HG03064 (cell line): ENCODE measurements around the gene IL16.
"Not testable (repeated sequence)": the region's sequence is repeated elsewhere in the genome, so short reads cannot be mapped to it uniquely, and the experiment has no call there.

Experiments used
- ATAC-seq: cut with Tn5 transposase; IDR thresholded peaks from one replicate; pipeline ENCODE4 v1.9.1; 2021; ENCODE audit warnings: low read depth; ENCODE audit not compliant: unreplicated experiment

The IL16 gene

DNA sequence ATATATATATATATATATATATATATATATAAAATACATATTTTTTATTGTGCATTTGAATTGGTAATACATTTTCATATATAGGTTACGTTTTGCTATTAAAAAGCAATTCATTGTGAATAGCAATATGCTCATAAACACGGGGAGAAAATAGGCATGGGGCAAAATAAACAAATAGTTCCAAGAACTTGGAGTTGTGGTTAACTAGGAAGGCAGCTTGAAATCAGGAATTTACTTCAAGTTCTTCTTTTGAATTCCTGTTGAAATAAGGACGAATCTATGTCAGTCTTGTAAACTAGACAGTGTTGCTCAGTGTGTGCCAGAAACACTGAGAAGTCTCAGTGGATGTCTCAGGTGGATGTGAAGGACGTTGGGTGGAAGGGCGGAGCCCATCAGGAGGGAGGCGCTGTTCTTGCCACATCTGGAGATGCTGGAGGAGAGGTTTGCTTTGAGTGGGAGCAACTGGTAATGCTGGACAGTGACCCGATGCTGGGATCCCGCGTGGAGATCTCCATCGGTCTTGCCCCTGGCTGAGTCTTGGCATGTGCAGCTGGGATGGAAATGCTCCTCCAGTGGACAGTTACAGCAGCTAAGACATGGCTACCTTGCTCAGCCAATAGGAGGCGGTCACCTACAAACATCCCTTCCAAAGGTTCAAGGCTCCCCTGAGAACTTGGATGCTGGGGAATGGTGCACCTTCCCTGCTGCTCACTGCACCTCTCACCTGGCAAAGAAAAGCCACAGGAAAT, 2.5 kb downstream of the IL16 start:
- no peak for ATAC-seq

DNA sequence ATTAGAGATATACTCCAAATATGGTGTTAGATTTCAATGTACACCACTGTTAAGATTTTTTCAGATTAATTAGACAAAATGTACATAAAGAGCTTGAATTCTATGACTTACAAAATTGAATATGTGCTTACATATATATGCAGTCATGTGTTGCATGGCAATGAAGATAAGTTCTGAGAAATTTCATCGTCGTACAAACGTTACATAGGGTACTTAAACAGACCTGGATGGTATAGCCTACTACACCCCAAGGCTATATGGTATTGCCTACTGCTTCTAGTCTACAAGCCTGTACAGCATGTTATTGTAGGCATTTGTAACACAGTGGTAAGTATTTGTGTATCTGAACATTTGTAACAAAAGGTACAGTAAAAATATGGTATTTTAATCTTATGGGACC, 9.3 kb downstream of the IL16 start:
- no peak for ATAC-seq

DNA sequence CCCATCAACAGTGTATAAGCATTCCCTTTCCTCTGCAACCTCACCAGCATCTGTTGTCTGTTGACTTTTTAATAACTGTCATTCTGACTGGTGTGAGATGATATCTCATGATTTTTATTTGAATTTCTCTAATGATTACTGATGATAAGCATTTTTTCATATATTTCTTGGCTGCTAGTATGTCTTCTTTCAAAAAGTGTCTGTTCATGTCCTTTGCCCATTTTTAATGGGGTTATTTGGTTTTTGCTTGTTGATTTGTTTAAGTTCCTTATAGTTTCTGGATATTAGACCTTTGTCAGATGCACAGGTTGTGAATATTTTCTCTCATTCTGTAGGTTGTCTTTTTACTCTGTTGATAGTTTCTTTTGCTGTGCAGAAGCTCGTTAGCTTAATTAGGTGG, 11.3 kb downstream of the IL16 start:
- ATAC-seq, result not testable (repeated sequence)

DNA sequence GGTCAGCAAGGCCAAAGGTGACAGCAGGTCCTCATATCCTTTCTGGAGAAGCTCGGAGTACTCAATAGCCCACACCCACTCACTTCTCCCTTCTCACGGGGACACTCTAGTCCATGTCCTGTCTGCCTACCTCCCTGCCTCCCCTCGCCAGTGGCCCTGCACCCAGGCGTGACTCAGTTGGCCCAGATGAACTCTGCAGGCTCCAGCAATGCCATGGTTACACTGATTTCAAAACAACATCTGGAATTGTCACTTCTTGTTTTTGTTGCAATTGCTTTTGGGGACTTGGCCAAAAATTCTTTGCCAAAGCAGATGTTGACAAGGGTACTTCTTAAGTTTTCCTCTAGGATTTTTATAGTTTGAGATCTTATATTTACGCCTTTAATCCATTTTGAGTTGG, 13.0 kb downstream of the IL16 start:
- ATAC-seq, result no peak

DNA sequence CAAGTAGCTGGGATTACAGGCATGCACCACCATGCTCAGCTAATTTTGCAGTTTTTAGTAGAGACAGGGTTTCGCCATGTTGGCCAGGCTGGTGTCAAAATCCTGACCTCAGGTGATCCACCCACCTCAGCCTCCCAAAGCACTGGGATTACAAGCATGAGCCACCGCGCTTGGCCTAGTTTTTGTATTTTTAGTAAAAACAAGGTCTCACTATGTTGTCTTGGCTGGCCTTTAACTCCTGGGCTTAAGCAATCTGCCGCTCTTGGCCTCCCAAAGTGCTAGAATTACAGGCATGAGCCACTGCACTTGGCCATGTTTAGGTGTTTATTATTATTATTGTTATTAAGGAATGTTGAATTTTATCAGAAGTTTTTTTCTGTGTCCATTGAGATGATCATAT, 14.7 kb downstream of the IL16 start:
- ATAC-seq, result no peak

DNA sequence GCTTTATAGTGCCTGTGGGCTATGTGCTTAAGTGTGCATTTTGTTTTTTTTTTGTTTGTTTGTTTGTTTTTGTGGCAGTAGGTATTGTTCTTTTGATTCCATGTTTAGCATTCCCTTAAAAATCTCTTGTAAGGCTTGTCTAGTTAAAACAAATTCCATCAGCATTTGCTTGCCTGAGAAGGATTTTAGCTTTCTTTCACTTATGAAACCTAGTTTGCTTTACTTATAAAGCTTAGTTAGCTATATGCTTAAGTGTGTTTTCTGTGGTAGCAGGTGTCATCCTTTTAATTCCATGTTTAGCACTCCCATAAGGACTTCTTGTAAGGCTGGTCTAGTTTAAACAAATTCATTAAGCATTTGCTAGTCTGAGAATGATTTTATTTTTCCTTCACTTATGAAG, 17.3 kb downstream of the IL16 start:
- ATAC-seq, result no peak

DNA sequence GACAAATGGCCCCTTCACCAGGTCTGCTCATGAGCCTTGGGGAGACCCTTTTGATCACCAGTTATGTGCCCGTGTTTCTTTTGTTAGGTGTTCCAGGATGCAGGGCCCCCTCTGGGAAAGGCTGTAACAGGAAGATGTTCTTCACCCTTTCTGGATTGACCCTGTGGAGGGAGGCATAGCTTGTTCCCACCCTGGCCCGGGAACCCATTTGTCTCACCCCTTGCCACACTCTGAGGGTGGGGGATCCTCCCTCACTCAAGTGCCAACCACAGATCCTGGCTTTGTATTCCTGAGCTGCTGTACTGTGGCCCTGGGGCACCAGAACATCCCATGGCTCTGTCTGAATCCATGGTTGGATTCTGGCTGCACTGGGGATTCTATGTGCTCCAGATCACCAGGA, 18.9 kb downstream of the IL16 start:
- no peak for ATAC-seq

DNA sequence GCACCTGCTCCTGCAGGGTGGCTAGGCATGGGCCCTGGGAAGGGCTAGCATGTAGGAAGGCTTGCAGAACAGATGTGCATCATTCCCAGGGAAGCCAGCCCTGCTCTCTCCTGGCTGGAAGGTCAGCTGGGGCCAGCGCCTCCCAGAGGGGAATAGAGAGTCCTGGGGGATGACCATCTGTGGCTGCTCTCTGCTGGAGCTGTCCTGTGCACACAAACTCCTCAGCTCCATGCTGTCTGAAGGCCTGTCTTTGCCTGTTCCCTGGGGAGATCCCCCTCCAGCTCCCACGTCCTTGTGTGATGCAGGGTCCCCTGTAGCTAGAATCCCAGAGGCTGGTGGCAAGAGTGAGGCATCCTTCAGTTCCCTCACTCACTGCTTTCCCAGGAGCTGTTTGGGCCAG, 19.3 kb downstream of the IL16 start:
- no peak for ATAC-seq

DNA sequence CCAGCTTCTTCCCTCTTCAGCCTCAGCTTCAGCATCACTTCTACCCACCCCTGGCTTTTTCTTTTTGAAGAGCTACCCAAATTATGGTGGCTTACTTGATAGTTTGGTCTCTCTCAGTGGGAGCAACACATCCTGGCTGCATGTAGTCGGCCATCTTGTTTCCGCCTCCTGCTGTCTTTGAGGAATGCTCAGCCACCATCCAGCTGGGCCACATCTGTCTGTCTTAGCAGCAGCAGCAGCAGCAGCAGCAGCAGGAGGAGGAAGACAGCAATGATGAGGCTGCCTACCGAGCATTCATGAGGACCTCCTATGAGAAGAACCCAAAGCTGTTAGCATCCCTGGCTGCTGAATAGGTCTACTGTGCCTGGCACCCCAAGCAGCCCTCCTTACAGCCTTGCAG, 19.7 kb downstream of the IL16 start:
- ATAC-seq, result no peak

DNA sequence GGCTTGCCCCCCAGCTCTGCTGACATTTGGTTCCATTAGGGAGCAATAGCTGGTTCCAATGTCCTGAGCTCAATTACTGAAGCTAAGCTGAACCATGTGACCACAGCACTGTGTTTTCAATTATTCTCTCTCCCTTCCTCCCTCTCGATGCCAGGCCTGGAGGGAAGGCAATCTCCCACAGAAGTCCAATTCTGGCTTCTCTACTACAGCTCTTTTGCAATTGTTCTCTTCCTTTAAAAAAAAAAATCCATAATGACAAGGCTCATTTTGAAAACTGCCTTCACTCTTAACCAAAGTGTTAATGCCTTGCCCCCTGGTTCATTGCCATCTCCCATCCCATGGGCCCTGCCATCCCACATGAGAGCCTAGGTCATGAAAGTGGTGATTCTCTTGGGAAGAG, 24.8 kb downstream of the IL16 start:
- ATAC-seq, result no peak

DNA sequence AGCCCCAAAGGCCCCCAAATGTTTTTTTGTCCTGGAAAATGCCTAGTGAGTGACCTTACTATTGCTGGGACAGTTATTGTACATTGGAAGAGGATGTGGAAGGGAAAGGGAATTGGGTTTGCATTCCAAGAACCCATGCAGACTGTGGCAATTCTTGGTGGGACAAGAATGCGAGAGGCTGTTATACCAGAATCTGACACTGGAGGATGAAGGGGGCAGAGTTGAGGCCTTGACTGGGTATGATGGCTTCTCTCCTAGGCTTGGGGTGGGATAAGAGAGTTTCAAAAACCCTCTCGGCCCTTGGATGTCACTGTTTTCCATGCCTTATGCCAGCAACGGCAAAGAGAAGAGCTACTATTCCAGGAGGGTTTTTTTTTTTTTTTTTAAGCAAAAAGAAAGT, 25.3 kb downstream of the IL16 start:
- ATAC-seq, result no peak

DNA sequence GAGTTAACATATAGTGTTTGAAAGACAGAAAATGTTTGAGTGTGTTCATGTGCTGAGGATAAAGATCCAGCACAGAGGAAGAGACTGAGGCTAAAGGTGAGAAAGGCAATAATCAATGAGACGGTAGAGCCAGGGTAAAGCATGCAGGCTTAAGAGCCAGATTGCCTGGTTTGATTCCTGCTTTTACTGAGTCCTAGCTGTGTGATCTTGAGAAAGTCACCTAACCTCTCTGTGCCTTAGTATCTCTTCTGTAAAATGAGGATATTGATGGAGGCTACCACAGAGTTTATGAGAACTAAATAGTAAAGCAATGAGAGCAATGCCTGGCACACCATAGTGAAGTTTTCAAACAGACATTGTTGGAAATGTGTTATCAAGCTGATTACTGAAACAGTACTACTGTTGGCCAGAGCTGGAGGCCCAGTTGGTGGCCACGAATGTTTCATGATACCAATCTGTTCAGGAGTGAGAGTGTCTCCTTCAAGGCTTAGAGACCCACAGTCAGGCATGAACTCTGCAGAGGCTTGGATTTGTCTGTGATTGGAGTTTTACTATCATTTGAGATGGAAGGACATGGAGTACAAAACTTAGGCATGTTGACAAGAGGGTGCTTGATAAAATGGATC, 26.8 kb downstream of the IL16 start:
- no peak for ATAC-seq

DNA sequence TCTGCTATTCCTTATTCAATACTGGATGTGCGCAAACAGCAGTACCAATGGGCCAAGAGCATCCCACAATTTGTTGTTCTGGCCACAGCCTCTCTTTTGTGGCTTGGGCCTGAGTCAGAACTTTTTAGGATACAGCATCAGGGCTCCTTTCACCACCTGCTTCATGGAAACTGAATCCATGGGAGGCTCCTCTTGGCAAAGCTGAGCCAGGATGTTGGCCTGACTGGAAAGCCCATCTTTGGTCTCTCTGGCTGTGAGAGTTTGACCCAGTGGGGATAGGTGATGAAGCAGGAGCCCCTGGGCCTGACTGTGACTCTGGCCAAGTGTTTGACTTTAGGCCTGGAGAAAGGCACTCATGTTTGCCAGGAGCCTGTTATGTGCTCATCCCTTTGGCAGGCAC, 27.6 kb downstream of the IL16 start:
- no peak for ATAC-seq

DNA sequence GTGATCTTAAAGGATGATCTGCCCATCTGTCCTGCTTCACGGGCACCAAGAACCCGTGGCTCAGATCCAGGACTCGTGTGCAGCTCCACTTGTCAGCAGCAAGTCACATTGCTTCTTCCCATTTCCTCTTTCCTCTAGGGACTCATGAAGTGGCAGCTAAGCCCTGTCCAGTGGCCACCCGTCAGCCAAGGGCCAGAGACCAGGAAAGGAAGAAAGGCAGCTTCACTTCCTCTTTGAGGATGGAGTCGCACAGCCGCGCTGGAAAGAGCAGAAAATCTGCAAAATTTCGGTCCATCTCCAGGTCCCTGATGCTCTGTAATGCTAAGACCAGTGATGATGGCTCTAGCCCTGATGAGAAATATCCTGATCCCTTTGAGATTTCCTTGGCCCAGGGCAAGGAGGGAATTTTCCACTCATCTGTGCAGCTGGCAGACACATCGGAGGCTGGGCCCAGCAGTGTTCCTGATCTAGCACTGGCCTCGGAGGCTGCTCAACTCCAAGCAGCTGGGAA, 28.5 kb downstream of the IL16 start:
- no peak for ATAC-seq

DNA sequence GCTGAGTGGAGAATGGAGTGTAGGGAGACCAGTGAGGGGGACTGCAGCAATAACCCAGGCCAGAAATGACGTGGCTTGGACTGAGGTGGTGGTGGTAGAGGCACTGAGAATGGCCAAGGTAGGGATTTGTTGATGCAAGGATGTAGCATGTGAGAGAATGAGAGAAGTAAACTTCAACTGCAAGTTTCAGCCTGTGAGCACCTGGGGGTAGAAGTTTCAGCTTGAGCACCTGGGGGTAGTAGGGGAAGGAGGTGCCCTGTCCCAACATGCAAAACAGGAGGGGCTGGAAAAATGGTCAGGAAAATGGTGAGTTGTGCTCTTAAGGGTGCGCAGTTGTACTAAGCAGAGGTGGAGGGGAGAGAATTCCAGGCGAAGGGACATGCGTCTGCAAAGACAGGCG, 31.0 kb downstream of the IL16 start:
- no peak for ATAC-seq

DNA sequence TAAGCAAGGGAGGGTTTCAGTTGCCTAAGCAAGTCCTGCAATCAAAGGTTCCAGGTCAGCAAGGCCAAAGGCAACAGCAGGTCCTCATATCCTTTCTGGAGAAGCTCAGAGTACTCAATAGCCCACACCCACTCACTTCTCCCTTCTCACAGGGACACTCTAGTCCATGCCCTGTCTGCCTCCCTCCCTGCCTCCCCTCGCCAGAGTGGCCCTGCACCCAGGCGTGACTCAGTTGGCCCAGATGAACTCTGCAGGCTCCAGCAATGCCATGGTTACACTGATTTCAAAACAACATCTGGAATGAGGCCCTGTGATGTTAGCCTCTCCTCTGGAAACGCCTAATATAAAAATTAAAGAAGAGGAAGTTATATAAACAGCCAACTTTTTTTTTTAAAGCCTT, 32.9 kb downstream of the IL16 start:
- no peak for ATAC-seq

DNA sequence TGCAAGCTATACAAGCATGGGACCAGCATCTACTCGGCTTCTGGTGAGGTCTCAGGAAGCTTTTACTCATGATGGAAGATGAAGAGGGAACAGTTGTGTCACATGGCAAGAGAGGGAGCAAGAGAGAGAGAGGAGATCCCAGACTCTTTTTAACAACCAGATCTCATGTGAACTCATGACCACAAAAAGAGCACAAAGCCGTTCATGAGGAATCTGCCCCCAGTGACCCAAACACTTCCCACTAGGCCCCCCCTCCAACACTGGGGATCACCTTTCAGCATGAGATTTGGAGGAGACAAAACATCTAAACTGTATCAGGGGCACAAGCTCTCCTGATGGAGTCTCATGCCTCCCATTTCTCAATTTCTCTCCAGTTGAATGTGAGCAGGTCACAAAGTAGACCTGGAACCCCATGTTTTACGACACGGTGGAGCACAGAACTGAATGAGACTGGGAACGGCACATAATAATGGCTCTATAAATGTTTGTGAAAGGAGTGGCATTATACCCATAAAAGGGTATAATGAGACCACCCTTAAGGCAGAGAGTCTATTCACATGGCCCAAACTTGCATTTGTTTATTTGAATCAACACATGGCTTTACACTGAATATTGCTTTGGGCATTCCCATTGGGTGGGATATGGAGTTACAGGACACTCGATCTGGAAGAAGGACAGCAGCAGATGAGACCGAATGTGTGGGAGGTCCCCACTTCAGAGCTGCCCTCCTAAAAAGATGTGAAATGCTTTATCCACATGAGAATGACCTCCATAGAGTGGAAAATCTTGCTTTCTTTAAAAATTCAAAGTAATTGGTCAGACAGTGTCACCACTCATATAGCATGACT, 38.8 kb downstream of the IL16 start:
- no peak for ATAC-seq

DNA sequence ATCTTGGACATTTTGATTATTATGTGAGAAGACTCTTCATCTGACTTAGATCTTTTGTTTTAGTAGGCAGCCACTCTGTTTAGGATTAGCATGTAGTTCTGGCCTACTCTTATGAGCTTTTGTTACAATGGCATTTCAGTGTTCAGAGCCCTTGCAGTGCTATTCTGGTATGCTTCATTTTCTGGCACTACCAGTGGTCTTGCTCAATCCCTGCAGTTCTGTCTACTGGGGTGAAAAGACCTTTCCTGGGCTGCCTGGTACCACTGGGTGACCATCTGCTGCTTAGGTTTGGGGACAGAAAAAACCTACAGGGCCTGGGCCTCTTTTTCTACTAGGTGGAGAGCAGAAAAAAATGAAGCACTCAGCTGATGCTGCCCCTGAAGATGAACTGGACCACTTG, 42.5 kb downstream of the IL16 start:
- ATAC-seq, result no peak

DNA sequence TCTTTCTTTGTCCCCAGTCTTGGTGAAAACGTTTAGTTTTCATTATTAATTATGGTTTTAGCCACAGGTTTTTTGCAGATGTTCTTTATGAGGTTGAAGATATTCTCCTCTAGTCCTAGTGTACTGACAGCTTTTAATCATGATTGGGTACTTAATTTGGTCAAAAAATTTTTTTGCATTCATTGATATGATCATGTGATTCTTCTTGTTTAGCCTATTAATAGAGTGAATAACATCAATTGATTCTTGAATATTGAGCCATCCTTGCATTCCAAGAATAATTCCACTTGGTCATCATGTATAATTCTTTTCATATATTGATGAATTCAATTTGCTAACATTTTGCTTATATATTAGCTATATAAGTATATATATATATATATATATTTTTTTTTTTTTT, 46.1 kb downstream of the IL16 start:
- no peak for ATAC-seq

DNA sequence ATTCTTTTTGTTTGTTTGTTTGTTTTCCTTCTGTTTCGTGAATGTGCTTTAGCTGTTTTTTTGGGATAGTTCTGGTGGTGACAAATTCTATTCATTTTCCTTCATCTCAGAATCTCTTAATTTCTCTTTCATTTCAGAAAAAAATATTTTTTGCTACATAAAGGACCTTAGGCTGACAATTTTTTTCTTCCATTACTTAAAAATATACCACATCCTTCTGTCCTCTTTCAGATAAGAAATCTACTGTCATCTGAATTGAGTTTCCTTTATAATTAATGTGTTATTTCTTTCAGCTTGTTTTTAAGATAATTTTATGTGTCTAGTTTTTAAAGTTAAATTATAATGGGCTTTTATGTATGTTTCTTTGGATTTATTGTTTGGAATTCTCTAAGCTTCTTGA, 47.6 kb downstream of the IL16 start:
- ATAC-seq, result no peak

DNA sequence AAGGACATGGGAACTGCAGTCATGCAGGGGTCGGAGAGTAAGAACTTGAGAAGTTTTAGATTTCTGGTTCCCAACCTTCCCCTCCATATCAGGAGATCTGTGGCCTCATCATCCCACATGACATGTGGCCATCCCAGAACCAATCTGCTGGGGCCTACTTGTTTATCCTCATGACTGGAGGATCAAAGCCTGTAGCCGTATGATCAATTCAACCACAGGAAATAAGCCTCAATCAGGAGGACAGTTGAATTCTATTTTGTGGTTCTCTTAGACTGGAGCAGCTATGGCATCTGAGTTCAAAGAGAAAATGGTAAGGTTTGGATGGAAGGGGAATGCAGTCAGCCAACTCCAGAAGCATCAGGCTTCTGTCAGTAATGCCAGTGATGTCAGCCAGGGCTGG, 57.2 kb downstream of the IL16 start:
- no peak for ATAC-seq
